HepG2 (cell line): Measurements from ENCODE around the gene CTNNBL1. TPM values are rescaled to one million over a fixed set of nuclear protein-coding genes. Genes with fewer than 3 reads are reported as not detected.

ENCODE experiments used
- ATAC-seq: fragments of 200-7000 bp; cut with Tn5 transposase; 3 replicates; pipeline ENCODE4 v1.9.1; 2020; ENCODE audit warnings: mild to moderate bottlenecking, moderate library complexity
- BruUV-seq: library from RNA; stranded (reverse); fragments of 400-500 nt; replicated peaks from 2 replicates; lab custom pipeline; 2021; lab: Mats Ljungman, UMichigan
- CTCF ChIA-PET: fragments of 300-600 bp; formaldehyde crosslinking; extraction: SDS; loops from one replicate; lab custom pipeline; 2021; ENCODE audit warnings: low total read pairs, inconsistent platforms, low intra/inter-chr PET ratio; lab: Yijun Ruan, JAX
- POLR2A ChIA-PET: fragments of 350-600 bp; sonication (Branson Sonifier 250); formaldehyde crosslinking; loops from one replicate; lab custom pipeline; 2020; ENCODE audit warnings: antibody characterized with exemption, inconsistent platforms; lab: Yijun Ruan, JAX
- DNase-seq: peaks from one replicate; pipeline ENCODE4 v3.0.0-alpha.2; 2015; ENCODE audit warnings: low spot score
- FAIRE-seq: peaks from 3 replicates; lab custom pipeline; 2011; peaks lifted over from hg19 to GRCh38; lab: Jason Lieb, UNC
- H2AFZ ChIP-seq: one replicate; pipeline ENCODE4 v1.6.1; 2011; ENCODE audit warnings: low read length, inconsistent platforms
- H3K27ac ChIP-seq: fragments of 300-600 bp; 3 replicates; pipeline ENCODE4 v1.8.0; 2011; ENCODE audit warnings: mixed run types, mild to moderate bottlenecking, mixed read lengths, low read length, inconsistent platforms; ENCODE audit not compliant: insufficient read depth; ENCODE audit errors: extremely low read length
- H3K27me3 ChIP-seq, 2 experiments: fragments of 200-600 bp in 1 of 2; 2 replicates in 1 of 2; 3 replicates in 1 of 2; pipeline versions ENCODE4 v1.6.0 to v1.8.0; 2011; ENCODE audit warnings: low read length in 2 of 2, mild to moderate bottlenecking in 2 of 2, moderate library complexity in 2 of 2, inconsistent platforms in 1 of 2; ENCODE audit not compliant: insufficient read depth in 2 of 2, control insufficient read depth in 1 of 2
- H3K36me3 ChIP-seq, 2 experiments: fragments of 200-600 bp in 1 of 2; replicated peaks in 1 of 2; 2 replicates in 1 of 2; 3 replicates in 1 of 2; pipeline versions ENCODE4 v1.5.1 to v1.8.0; 2011; ENCODE audit warnings: low read length in 2 of 2, inconsistent platforms in 1 of 2; ENCODE audit not compliant: insufficient read depth in 2 of 2, control insufficient read depth in 1 of 2
- H3K4me1 ChIP-seq: 2 replicates; pipeline ENCODE4 v1.5.1; 2012; ENCODE audit warnings: low read length, inconsistent platforms; ENCODE audit not compliant: insufficient read depth
- H3K4me2 ChIP-seq: 2 replicates; pipeline ENCODE4 v1.6.0; 2011; ENCODE audit warnings: low read depth, low read length, inconsistent platforms
- H3K4me3 ChIP-seq, 3 experiments: fragments of 200-600 bp in 1 of 3; sonication (generic), shearing (Covaris generic) in 1 of 3; replicated peaks in 1 of 3; 2 replicates each; pipeline ENCODE4 v1.5.1; 2011 to 2016; ENCODE audit warnings: low read length in 3 of 3, inconsistent platforms in 2 of 3, low read depth in 2 of 3, mild to moderate bottlenecking in 2 of 3, control low read depth in 1 of 3, mixed read lengths in 1 of 3; ENCODE audit not compliant: insufficient read depth in 1 of 3
- H3K79me2 ChIP-seq: one replicate; pipeline ENCODE4 v1.6.1; 2011; ENCODE audit warnings: low read length, inconsistent platforms; ENCODE audit not compliant: insufficient read depth
- H3K9ac ChIP-seq: 2 replicates; pipeline ENCODE4 v1.6.0; 2011; ENCODE audit warnings: mild to moderate bottlenecking, low read depth, low read length, inconsistent platforms; ENCODE audit not compliant: insufficient read depth
- H3K9me3 ChIP-seq: 2 replicates; pipeline ENCODE4 v1.5.1; 2012; ENCODE audit warnings: mild to moderate bottlenecking, low read length
- H4K20me1 ChIP-seq: 2 replicates; pipeline ENCODE4 v1.6.0; 2011; ENCODE audit warnings: inconsistent platforms, mild to moderate bottlenecking, low read length, moderate library complexity; ENCODE audit not compliant: insufficient read depth
- KLF11 ChIP-seq: IDR thresholded peaks from 2 replicates; pipeline ENCODE4 v1.6.1; 2016; ENCODE audit warnings: missing compliant biosample characterization
- RBAK ChIP-seq: sonication (generic); formaldehyde crosslinking; IDR thresholded peaks from 2 replicates; pipeline ENCODE4 v1.5.1; 2020; ENCODE audit warnings: mild to moderate bottlenecking, missing genetic modification reagents
- TBL1XR1 ChIP-seq: fragments of 150-350 bp; IDR thresholded peaks from 2 replicates; pipeline ENCODE4 v1.6.1; 2014; ENCODE audit warnings: borderline replicate concordance, low read length; ENCODE audit not compliant: partially characterized antibody
- ZBTB3 ChIP-seq: sonication (generic); formaldehyde crosslinking; IDR thresholded peaks from 2 replicates; pipeline ENCODE4 v1.4.0; 2020; ENCODE audit warnings: low read depth, mild to moderate bottlenecking, moderate library complexity, missing genetic modification reagents, borderline replicate concordance
- ZNF207 ChIP-seq: fragments of 450-650 bp; IDR thresholded peaks from 2 replicates; pipeline ENCODE4 v1.6.1; 2016; ENCODE audit warnings: antibody characterized with exemption, borderline replicate concordance
- ZNF318 ChIP-seq: sonication (generic); formaldehyde crosslinking; IDR thresholded peaks from 2 replicates; pipeline ENCODE4 v1.4.0; 2020; ENCODE audit warnings: mild to moderate bottlenecking, missing genetic modification reagents
- ZNF749 ChIP-seq: sonication (generic); formaldehyde crosslinking; IDR thresholded peaks from 2 replicates; pipeline ENCODE4 v1.8.0; 2022; ENCODE audit warnings: mild to moderate bottlenecking, missing genetic modification reagents, moderate library complexity, borderline replicate concordance
- ZNF782 ChIP-seq: sonication (generic); formaldehyde crosslinking; IDR thresholded peaks from 2 replicates; pipeline ENCODE4 v1.4.0; 2020; ENCODE audit warnings: missing genetic modification reagents, mild to moderate bottlenecking, borderline replicate concordance
- ZUFSP ChIP-seq: sonication (generic); formaldehyde crosslinking; IDR thresholded peaks from 2 replicates; pipeline ENCODE4 v1.9.0; 2021; ENCODE audit warnings: missing genetic modification reagents, mild to moderate bottlenecking, borderline replicate concordance
- WGBS: methylation state at CpG from one replicate; pipeline ENCODE4 v1.1.6; 2017; ENCODE audit warnings: low lambda C conversion rate; 5-methylcytosine and 5-hydroxymethylcytosine counted together
- in situ Hi-C: cut with HindIII; loops from 2 replicates; pipeline ENCODE4 v1.10.0; 2017; ENCODE audit warnings: low pct_unique_long_range_greater_than_20kb; ENCODE audit not compliant: extremely low pct_ligation_motif_present
- intact Hi-C: fragments of 100-400 bp; cut with micrococcal nuclease; formaldehyde crosslinking; loops from one replicate; pipeline ENCODE4 v1.10.0; 2022; ENCODE audit not compliant: unreplicated experiment
- polyA plus RNA-seq, 8 experiments: library from polyadenylated mRNA; depleted of rRNA in 3 of 8; stranded (reverse) in 7 of 8; unstranded in 1 of 8; fragments of >200 nt; fragmentation: Illumina TruSeq in 4 of 8; extraction: Trizol in 4 of 8; gene quantifications; 2 replicates each; pipeline versions ENCODE4 v1.2.1 to v1.2.3, GENCODE V29; 2011 to 2016; ENCODE audit warnings: low read depth in 4 of 8, missing spikeins in 1 of 8, mixed read lengths in 1 of 8; ENCODE audit not compliant: insufficient read depth in 1 of 8
- total RNA-seq, 5 experiments: library from RNA; depleted of rRNA; stranded (reverse); fragments of >200 nt; fragmentation: Illumina TruSeq; extraction: Trizol; gene quantifications; 2 replicates each; pipeline ENCODE4 v1.2.3, GENCODE V29; 2016; ENCODE audit warnings: low read depth in 1 of 5
- TF ChIP-seq, protein P1 (sequence below): sonication (generic); formaldehyde crosslinking; IDR thresholded peaks from 2 replicates; pipeline ENCODE4 v1.4.0; 2020; ENCODE audit warnings: mild to moderate bottlenecking, missing genetic modification reagents

CTNNBL1 gene
- total and polyA plus RNA-seq, 2 of the 13 experiments (the other 11 are each of a cell fraction or from before 2014, with no cell fraction given) = 49.3 to 94.6 TPM

DNA sequence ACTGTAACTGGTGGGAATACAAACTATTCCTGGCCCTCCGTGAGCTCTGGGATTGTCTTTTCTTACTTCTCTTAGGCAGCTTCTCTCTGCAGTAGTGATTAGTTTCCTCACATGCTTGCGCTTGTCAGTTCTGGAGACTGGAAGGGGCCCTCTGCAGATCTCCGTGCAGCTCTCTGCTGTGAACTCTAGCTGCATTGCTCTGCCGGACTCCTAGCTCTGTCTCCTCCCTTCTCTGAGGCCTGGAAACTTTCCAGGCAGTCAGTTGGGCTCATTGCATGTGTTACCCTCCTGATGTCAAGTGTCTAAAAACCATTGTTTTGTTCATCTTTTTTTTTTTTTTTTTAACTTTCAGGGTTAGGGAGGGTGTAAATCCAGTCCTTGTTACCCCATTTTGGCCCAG is 102.3 kb downstream of the CTNNBL1 start:
- FAIRE-seq (no peak), ATAC-seq (no peak)
- BruUV-seq = no TSS peak
- no peaks in the 10 kb centered on the region for H3K27me3 ChIP-seq
- TF ChIP-seq ZNF318 (CRISPR knock-in tag) (no peak), TBL1XR1 (no peak), KLF11 (CRISPR knock-in tag) (no peak), ZNF749 (CRISPR knock-in tag) (no peak), RBAK (no peak), ZUFSP (no peak), ZNF782 (CRISPR knock-in tag) (no peak), ZBTB3 (CRISPR knock-in tag) (no peak), ZNF207 (no peak)
- TF ChIP-seq, protein P1, sequence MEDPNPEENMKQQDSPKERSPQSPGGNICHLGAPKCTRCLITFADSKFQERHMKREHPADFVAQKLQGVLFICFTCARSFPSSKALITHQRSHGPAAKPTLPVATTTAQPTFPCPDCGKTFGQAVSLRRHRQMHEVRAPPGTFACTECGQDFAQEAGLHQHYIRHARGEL (CRISPR knock-in tag) = no peak
- TF ChIP-seq, all 625 proteins: peak for 0
- DNase-seq = no peak
- intact Hi-C loops = no loop called here
- H3K4me1 ChIP-seq = peaks cover 9% of the 10 kb centered on the region
- H3K9ac ChIP-seq = no peak overlapping the region
- no peaks in the 10 kb centered on the region for H4K20me1 ChIP-seq
- peaks cover 6 to 37% of the 10 kb centered on the region in 2 experiments for H3K36me3 ChIP-seq
- in situ Hi-C loops = no loop called here
- WGBS = 95% methylated on average over 4 of the region's 4 CpGs
- ChIA-PET CTCF (no interaction called here), POLR2A (no interaction called here)
- H3K27ac ChIP-seq = no peak overlapping the region
- no peak overlapping the region for H3K4me2 ChIP-seq
- H3K4me3 ChIP-seq = no peak overlapping the region
- H3K79me2 ChIP-seq = no peaks in the 10 kb centered on the region
- no peaks in the 10 kb centered on the region for H3K9me3 ChIP-seq
- H2AFZ ChIP-seq = no peak overlapping the region
